Measurements from ENCODE around the gene CYP27B1.

DNA sequence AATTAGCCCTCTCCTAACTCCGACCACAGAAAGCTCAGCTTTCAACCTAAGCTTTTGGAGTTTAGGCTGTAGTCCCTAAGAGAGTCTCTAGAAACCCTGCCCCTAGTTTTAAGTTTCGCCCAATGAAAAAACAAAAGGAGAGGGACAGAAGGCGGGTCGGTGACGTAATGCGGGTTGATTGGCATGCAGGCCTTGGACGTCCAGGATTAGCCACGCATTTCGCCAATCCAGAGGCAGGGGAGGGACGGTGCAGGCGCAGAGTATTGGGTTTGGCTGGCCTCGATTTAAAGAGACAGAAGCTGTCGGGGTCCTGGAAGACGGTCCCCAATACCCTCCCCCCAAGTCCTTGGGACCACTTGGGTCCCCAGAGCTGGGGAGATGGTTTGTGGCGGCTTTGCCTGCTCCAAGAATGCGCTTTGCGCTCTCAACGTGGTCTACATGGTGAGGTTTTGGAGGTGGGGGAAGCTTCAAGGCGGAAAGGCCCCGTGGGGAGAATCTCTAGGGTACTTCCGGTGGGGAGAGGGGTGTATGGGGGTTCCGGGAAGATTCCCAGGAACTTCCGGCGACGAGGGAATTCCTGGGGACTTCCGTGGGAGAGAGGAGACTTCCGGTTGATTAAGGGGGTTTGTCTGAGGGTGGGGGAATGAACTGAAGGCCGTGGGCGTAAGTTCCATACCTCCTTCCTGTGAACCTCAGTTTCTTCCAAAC is 21.9 kb downstream of the CYP27B1 start, which contains the start of gene TSPAN31:
- TF ChIP-seq, protein P1, sequence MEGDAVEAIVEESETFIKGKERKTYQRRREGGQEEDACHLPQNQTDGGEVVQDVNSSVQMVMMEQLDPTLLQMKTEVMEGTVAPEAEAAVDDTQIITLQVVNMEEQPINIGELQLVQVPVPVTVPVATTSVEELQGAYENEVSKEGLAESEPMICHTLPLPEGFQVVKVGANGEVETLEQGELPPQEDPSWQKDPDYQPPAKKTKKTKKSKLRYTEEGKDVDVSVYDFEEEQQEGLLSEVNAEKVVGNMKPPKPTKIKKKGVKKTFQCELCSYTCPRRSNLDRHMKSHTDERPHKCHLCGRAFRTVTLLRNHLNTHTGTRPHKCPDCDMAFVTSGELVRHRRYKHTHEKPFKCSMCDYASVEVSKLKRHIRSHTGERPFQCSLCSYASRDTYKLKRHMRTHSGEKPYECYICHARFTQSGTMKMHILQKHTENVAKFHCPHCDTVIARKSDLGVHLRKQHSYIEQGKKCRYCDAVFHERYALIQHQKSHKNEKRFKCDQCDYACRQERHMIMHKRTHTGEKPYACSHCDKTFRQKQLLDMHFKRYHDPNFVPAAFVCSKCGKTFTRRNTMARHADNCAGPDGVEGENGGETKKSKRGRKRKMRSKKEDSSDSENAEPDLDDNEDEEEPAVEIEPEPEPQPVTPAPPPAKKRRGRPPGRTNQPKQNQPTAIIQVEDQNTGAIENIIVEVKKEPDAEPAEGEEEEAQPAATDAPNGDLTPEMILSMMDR (IDR thresholded peaks at IDR 0.05), result peak in 1 of 4 experiments; percentile 32
- peak in 1 of 2 donors; percentile 36 for TF ChIP-seq POLR2A (IDR thresholded peaks at IDR 0.05)

Measured in gastroesophageal sphincter (tissue), 3 donors.